GM19023 (cell line): ENCODE measurements around the gene CCL22.
"Not testable (repeated sequence)": the region's sequence is repeated elsewhere in the genome, so short reads cannot be mapped to it uniquely, and the experiment has no call there.

ENCODE experiments used
- ATAC-seq: cut with Tn5 transposase; IDR thresholded peaks from one replicate; pipeline ENCODE4 v1.9.1; 2021; ENCODE audit warnings: mild to moderate bottlenecking, moderate library complexity; ENCODE audit not compliant: unreplicated experiment

Gene CCL22

DNA sequence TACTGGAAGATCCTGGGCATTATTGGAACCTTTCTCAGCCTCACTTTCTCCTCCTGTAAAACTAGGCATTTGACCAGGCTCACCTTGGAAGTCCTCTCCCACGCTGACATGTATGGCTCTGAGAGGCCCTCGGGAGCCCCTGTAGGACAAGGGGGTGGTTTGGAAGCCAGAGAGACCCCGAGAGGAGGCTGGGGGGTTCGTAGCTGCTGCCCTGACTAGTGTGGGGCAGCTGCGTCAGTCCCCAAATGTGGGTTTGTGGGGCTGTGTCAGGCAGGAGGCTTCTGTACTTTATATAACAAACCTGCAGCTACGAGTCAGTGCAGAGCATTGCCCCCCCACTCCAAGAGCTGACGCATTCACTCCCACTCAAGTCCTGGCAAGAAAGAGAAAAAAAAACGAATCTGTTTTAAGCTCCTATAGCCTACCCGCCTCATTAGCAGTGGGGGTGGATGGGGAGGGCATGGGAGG is 15.5 kb downstream of the CCL22 start:
- ATAC-seq: no peak

DNA sequence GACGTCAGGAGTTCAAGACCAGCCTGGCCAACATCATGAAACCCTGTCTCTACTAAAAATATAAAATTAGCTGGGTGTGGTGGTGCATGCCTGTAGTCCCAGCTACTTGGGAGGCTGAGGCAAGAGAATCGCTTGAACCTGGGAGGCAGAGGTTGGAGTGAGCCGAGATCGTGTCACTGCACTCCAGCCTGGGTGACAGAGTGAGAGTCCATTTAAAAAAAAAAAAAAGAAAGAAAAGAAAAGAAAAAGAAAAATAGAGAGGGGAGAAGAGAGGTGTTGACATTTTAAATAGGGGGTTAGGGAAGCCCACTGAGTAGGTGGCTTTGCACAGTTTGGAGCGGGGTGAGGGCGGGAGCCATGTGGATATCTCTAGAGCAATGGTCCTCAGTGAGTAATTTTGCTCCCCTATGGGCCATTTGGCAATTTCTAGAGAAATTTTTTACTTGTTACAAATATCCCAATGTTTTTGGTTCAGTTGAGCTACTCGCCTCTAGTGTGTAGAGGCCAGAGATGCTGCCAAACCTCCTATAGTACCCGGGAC is 16.4 kb downstream of the CCL22 start:
- not testable (repeated sequence) for ATAC-seq

DNA sequence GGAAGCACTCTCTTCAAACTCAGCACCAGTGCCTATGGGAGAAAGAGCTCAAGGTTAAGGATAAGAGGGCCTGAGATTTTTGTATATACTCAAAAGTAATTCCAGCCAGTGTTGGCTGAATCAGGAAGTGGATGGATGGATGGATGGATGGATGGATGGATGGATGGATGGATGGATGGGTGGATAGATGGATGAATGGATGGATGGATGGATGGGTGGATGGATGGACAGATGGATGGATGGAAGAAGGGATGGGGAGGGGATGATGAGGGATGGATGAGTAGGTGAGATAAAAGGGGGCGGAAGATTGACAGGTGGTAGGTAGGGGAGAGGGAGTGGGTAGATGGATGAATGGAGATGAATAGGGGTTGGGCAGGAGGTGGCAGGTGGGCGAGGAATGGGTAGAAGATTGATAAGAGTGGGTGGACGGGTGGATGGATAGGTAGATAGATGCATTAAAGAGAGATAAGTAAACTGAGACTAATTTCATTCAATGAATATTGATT is 17.8 kb downstream of the CCL22 start:
- no peak for ATAC-seq

DNA sequence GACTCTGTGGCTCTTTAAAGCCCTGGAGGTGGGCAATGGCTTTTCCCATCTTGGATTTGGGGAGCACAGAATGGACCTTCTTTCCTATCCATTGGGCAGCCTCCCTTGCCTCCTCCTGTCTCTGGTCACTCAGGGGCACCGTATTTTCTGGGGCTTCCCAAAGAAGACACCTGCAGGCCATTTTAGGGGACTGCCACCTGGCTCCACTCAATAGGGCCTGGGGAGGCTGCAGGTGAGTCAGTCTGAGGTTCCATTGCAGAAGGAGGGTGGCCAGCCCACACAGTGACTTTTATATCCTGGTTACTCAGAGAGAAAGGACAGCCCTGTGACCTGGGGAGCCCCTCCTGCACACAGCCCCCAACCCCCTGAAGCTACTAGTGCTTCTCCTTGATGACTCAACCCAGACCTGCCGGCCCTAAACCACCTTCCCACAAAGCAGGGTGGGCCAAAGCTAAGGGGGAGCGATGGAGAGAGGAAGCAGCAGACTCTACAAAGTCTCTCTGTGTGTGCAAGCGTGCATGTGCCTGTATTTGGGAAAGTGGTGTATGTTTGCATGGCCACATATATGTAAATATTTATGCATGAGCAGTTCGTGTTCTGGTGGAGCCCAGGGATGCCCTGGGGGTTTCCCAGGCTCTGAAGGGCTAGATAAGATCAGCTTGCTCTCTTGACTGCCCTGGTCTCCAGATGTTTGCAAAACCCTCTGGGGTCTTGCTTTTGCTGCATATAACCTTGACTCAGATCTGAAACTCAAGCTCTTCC is 18.7 kb downstream of the CCL22 start:
- ATAC-seq: peak; percentile 74

DNA sequence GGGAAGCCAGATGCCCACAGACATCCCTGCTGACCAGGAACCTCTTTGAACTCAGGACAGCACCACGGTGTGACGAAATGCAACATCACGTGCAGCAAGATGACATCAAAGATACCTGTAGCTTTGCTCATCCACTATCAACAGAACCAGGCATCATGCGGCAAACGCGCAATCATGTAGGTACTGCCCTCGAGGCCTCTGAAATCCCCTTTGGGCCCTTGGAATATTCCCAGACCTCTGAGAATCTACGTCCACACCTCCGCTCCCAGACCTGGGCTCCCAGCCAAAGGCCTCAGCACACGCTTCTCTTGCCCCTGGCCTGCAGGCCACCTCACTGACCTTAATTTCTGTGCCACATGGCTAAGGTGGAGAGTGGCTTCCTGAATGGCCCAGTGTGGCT is 21.0 kb downstream of the CCL22 start:
- ATAC-seq: no peak

DNA sequence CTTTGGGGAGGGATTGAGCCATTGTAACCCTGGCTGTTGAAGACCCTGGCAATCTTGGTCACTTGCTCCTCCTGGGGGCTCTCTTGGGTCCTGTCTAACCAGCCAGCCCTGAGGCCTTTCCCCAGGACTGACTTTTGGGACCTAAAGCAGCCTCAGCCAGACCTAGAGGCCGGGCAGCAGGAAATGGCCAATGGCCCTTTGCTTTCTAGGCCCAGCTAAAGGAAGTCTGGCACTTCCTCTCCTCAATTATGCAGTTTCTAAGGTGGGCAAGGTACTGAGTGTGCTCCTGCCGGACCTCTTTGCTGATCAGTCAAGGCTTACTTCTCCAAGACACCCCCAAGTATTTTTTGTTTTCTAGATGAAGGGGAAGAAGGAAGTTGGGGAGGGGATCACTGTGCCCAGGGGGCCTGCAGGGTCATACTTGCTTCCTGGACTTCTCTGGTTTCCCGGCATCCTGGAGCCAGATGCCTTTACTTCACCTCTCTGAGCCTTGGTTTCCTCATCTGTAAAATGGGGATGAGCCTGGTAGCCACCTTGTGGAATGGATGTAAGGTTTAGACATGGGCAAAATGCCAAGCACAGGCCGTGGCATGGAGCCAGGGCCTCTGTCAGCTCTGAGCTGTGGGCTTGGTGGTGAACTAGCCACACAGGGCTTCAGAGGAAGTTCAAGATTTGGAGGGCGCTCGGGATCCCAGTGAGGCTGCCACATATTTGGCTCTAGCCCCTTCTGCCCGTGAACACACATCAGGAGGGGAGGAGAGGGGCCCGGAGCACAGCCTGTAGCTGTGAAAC is 22.3 kb downstream of the CCL22 start:
- ATAC-seq: no peak

DNA sequence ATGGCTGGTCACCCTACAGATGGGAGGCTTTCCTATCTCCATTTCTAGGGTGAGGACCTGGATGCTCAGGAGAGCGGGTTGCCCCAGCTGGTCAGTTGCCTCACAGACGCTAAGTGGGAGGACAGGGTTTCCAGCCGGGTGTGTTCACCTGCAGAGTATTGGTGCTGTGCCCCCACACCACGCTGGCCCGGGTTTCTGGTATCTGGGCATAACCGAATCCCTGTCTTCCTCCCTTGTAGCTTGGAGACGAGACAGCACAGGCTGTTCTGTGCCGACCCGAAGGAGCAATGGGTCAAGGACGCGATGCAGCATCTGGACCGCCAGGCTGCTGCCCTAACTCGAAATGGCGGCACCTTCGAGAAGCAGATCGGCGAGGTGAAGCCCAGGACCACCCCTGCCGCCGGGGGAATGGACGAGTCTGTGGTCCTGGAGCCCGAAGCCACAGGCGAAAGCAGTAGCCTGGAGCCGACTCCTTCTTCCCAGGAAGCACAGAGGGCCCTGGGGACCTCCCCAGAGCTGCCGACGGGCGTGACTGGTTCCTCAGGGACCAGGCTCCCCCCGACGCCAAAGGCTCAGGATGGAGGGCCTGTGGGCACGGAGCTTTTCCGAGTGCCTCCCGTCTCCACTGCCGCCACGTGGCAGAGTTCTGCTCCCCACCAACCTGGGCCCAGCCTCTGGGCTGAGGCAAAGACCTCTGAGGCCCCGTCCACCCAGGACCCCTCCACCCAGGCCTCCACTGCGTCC is 23.4 kb downstream of the CCL22 start:
- no peak for ATAC-seq

DNA sequence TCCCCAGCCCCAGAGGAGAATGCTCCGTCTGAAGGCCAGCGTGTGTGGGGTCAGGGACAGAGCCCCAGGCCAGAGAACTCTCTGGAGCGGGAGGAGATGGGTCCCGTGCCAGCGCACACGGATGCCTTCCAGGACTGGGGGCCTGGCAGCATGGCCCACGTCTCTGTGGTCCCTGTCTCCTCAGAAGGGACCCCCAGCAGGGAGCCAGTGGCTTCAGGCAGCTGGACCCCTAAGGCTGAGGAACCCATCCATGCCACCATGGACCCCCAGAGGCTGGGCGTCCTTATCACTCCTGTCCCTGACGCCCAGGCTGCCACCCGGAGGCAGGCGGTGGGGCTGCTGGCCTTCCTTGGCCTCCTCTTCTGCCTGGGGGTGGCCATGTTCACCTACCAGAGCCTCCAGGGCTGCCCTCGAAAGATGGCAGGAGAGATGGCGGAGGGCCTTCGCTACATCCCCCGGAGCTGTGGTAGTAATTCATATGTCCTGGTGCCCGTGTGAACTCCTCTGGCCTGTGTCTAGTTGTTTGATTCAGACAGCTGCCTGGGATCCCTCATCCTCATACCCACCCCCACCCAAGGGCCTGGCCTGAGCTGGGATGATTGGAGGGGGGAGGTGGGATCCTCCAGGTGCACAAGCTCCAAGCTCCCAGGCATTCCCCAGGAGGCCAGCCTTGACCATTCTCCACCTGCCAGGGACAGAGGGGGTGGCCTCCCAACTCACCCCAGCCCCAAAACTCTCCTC is 24.1 kb downstream of the CCL22 start:
- ATAC-seq: no peak

DNA sequence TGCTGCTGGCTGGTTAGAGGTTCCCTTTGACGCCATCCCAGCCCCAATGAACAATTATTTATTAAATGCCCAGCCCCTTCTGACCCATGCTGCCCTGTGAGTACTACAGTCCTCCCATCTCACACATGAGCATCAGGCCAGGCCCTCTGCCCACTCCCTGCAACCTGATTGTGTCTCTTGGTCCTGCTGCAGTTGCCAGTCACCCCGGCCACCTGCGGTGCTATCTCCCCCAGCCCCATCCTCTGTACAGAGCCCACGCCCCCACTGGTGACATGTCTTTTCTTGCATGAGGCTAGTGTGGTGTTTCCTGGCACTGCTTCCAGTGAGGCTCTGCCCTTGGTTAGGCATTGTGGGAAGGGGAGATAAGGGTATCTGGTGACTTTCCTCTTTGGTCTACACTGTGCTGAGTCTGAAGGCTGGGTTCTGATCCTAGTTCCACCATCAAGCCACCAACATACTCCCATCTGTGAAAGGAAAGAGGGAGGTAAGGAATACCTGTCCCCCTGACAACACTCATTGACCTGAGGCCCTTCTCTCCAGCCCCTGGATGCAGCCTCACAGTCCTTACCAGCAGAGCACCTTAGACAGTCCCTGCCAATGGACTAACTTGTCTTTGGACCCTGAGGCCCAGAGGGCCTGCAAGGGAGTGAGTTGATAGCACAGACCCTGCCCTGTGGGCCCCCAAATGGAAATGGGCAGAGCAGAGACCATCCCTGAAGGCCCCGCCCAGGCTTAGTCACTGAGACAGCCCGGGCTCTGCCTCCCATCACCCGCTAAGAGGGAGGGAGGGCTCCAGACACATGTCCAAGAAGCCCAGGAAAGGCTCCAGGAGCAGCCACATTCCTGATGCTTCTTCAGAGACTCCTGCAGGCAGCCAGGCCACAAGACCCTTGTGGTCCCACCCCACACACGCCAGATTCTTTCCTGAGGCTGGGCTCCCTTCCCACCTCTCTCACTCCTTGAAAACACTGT is 25.0 kb downstream of the CCL22 start:
- ATAC-seq: no peak

DNA sequence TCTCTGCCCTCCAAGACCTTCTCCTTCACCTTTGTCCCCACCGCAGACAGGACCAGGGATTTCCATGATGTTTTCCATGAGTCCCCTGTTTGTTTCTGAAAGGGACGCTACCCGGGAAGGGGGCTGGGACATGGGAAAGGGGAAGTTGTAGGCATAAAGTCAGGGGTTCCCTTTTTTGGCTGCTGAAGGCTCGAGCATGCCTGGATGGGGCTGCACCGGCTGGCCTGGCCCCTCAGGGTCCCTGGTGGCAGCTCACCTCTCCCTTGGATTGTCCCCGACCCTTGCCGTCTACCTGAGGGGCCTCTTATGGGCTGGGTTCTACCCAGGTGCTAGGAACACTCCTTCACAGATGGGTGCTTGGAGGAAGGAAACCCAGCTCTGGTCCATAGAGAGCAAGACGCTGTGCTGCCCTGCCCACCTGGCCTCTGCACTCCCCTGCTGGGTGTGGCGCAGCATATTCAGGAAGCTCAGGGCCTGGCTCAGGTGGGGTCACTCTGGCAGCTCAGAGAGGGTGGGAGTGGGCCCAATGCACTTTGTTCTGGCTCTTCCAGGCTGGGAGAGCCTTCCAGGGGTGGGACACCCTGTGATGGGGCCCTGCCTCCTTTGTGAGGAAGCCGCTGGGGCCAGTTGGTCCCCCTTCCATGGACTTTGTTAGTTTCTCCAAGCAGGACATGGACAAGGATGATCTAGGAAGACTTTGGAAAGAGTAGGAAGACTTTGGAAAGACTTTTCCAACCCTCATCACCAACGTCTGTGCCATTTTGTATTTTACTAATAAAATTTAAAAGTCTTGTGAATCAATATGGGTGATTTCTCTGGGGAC is 25.9 kb downstream of the CCL22 start:
- ATAC-seq: no peak

DNA sequence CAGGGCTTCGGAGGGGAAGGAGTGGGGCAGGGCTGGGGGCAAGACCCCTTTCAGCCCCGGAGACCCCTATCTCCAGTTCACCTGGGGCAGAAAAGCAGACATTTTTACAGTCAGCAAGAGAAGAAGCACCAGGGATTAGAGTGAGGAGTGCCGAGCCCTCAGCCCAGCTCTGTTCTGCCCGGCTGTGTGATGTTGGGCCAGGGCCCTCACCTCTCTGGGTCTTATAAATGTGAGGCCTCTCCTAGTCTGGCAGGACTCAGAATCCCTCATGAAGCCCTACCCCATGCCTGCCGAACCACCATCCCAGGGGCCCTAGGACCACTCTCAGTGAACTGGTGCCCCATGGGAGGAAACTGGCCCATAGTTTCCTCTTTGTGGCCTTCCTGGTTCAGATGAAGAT is 26.5 kb downstream of the CCL22 start:
- no peak for ATAC-seq

DNA sequence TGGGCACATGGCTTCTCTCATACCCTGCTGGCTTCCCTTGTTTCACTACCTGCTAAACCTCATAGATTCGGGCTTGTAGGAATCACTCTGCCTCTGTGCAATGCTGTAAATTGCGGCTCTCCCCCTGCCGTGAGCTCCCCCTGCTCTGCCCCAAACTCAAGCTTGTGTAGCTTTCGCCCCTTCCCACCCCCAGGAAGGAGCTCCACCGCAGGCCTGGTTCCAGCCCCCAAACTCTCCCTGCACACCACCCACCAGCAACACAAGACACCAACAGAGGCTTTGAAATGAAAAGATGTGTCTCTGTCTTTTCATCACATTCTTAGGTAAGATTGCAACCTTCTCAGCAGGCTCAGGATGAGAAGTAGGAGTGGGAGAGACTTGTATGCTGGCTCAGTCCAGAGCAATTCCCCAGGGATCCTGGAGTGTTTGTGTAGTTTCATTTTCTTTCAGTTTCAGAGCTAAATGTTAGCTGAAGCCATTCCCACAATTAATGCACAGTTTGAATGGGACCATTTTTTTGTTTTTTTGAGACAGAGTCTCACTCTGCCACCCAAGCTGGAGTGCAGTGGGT is 27.9 kb downstream of the CCL22 start:
- ATAC-seq: no peak

DNA sequence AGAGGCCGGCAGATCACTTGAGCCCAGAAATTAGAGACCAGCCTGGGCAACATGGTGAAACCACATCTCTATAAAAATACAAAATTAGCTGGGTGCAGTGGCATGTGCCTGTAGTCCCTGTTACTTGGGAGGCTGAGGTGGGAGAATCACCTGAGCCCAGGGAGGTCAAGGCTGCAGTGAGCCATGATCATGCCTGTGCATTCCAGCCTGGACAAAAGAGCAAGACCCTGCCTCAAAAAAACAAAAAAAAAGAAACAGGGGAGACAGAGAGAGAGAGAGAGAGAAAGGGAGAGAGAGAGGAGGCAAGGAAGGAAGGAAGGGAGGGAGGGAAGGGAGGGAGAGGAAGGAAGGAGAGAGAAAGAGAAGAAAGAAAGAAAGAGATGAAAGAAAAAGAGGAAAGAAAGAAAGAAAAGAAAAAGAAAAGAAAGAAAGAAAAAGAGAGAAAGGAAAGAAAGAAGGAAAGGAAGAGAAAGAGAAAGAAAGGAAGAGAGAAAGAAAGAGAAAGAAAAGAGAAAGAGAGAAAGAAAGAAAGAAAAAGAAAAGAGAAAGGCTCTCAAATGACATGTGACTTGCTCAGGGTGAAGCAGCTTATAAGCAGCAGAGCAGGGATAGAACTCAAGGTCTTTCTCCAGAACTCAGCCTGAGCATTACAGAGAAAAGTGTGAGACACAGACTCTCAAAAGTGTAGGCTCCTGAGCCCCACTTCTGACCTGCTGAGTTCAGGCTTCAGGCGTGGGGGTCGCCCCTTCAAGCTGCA is 29.2 kb downstream of the CCL22 start:
- peak; percentile 49 for ATAC-seq

DNA sequence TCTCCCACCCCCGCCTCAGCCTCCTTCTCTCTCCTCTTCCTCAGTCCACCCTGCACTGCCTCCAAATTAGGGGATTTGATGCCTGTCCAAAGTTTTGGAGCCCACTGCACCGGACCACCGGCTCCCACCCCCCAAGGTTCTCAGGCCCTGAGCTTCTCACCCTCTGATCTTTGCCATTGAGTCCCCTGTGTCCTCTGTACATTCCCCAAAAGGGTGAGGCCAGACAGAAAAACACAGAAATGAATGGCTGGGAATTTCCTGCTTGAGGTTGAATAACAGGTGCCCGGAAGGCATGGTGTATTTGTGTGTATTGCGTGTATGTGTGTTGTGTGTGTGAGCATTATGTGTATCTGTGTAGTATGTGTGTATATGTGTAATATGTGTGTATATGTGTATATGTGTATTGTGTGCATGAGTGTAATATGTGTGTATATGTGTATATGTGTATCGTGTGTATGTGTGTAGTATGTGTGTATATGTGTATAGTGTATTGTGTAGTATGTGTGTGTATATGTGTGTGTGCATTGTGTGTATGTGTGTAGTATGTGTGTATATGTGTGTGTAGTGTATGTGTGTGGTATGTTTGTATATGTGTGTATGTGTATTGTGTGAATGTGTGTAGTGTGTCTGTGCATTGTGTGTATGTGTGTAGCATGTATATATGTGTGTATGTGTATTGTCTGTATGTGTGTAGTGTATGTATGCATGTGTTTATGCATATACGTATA is 29.9 kb downstream of the CCL22 start:
- ATAC-seq: peak; percentile 75

DNA sequence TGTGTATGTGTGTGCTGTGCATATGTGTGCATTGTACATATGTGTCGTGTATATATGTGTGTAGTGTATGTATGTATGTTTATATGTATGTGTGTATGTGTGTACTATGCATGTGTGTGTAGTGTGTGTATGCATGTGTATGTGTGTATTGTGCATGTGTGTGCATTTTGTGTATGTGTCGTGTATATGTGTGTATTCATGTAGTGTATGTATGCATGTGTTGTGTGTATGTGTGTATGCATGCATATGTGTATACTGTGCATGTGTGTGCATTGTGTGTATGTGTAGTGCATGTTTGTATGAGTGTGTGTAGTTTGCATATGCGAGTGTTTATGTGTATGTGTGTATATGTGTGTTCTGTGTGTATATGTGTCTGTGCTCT is 30.5 kb downstream of the CCL22 start:
- no peak for ATAC-seq

DNA sequence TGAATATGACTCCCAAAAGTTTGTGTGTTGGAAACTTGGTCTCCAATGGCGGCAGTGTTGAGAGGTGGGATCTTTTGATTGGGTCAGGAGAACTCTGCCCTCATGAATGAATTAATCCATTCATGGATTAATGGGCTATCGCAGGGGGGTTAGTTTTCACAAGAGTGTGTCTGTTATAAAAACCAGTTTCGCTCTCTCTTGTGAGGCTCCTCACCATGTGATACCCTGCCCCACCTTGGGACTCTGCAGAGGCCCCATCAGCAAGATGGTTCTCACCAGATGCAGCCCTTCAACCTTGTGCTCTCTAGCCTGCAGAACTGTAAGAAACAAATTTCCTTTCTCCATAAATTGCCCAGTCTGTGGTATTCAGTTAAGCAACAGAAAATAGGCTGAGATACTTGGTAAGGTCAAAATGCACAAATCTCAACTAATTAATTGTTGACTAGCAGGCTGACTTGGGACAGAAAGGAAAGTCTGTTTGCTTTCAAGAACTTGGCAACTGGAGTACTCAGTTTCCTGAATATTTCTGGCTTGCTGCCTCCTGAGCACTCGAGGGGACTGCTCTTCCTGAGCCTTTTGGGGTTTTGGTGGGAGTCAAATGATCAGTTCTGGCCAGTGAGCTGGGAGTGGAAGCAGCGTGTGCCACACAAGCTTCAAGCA is 32.2 kb downstream of the CCL22 start:
- ATAC-seq: no peak
